KMS-11 (cell line): ENCODE data around the gene NUDT21.

Experiments
- H2AFZ ChIP-seq: fragments of 200-600 bp; sonication (generic); 2 replicates; pipeline ENCODE4 v1.6.1; 2016; ENCODE audit warnings: antibody characterized with exemption, mixed run types, low read depth
- H3K27ac ChIP-seq: fragments of 200-600 bp; sonication (generic); 2 replicates; pipeline ENCODE4 v1.6.1; 2016; ENCODE audit warnings: mild to moderate bottlenecking, mixed run types
- H3K27me3 ChIP-seq: fragments of 200-600 bp; sonication (generic); 2 replicates; pipeline ENCODE4 v1.6.1; 2017; ENCODE audit warnings: mild to moderate bottlenecking, low read depth, mixed run types, moderate library complexity; ENCODE audit not compliant: insufficient read depth
- H3K36me3 ChIP-seq: fragments of 200-600 bp; sonication (generic); 2 replicates; pipeline ENCODE4 v1.6.1; 2017; ENCODE audit warnings: mild to moderate bottlenecking, mixed run types; ENCODE audit not compliant: insufficient read depth
- H3K4me1 ChIP-seq: fragments of 200-600 bp; sonication (generic); 2 replicates; pipeline ENCODE4 v1.6.1; 2016; ENCODE audit warnings: mild to moderate bottlenecking, low read depth, mixed run types; ENCODE audit not compliant: poor library complexity, severe bottlenecking
- H3K4me2 ChIP-seq: fragments of 200-600 bp; sonication (generic); 2 replicates; pipeline ENCODE4 v1.7.0; 2016; ENCODE audit warnings: mild to moderate bottlenecking, mixed run types
- H3K4me3 ChIP-seq: fragments of 200-600 bp; sonication (generic); IDR thresholded peaks from 2 replicates; pipeline ENCODE4 v1.6.1; 2017; ENCODE audit warnings: low read depth, low read length, mixed read lengths; ENCODE audit not compliant: insufficient read depth
- H3K79me2 ChIP-seq: fragments of 200-600 bp; sonication (generic); 2 replicates; pipeline ENCODE4 v1.6.1; 2016; ENCODE audit warnings: low read depth, mixed run types; ENCODE audit not compliant: insufficient read depth
- H3K9ac ChIP-seq: fragments of 200-600 bp; sonication (generic); 2 replicates; pipeline ENCODE4 v1.6.1; 2016; ENCODE audit warnings: mild to moderate bottlenecking, mixed run types
- H4K20me1 ChIP-seq: fragments of 200-600 bp; sonication (generic); 2 replicates; pipeline ENCODE4 v1.6.1; 2016; ENCODE audit warnings: mild to moderate bottlenecking, mixed run types; ENCODE audit not compliant: insufficient read depth
- CTCF ChIP-seq: fragments of 200-600 bp; sonication (generic); conservative IDR thresholded peaks from 2 replicates; pipeline ENCODE4 v1.6.1; 2017; ENCODE audit warnings: low read depth, mild to moderate bottlenecking, antibody characterized with exemption, low read length, moderate library complexity, mixed read lengths

Gene NUDT21

GRCh38 chr16:56460101-56460500 is 9.0 kb upstream of the NUDT21 start:
- Histone ChIP-seq H3K4me1 (no peaks in the 10 kb centered on the region), H3K4me3 (no peak overlapping the region), H2AFZ (no peak overlapping the region), H4K20me1 (no peaks in the 10 kb centered on the region), H3K27me3 (no peaks in the 10 kb centered on the region), H3K36me3 (no peaks in the 10 kb centered on the region), H3K9ac (no peak overlapping the region), H3K79me2 (0 out of 2 replicates have a peak, but pooled peaks cover 7% of the 10 kb centered on the region), H3K4me2 (no peak overlapping the region), H3K27ac (no peak overlapping the region)
- no peak for TF ChIP-seq CTCF

- Histone ChIP-seq H3K4me3 (no peak overlapping the region), H2AFZ (no peak overlapping the region), H3K79me2 (peaks cover 19% of the 10 kb centered on the region), H3K4me1 (peaks cover 6% of the 10 kb centered on the region), H3K4me2 (no peak overlapping the region), H3K27me3 (no peaks in the 10 kb centered on the region), H3K9ac (no peak overlapping the region), H3K27ac (no peak overlapping the region), H3K36me3 (no peaks in the 10 kb centered on the region), H4K20me1 (no peaks in the 10 kb centered on the region)
- no peak for TF ChIP-seq CTCF
These were observed 6.9 kb upstream of the NUDT21 start for GRCh38 chr16:56457927-56458470.

DNA sequence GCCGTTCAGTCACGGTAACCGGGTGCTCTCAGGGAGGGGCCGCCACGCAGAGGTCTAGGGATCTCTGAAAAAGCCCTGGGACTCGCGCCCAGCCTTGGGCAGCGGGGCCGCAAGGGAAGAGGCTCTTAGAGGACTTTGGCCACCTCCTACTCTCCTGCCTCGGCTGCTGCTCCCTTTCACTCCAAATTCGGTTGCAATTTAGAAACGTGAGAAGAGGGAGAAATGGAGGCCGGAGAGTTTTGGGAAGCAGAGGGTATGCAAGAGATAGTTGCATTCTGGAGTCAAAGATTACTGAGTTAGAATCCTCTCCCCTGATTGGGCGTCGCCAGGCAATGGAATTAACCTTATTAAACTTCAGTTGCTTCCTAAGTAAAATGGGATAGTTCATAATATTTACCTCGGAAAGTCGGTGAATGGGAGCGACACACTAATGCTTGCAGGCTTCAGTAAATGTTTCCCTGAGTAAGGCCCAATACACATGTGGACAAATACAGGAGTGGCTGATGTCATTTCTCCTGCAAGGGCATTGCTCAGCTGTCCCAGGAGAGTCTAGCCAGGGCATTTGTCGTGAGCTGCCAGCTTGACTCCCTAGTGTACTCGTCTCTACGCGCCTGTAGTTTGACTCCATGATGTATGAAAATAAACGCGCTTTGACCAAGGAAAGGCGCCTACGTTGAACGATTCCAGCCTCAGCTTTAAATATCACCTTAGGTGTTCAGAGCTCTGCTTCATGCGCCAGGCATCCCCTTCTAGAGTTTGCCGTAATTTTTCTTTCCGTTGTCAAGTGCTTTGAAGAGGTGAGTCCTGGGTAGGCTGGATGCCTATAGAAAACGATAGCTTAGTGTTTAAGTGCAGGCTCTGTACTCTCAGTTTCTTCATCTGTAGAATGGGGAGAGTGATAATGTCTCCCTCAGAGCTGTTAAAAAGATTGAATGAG is 889 bp upstream of the NUDT21 start:
- H2AFZ ChIP-seq, result peak overlapping the region; percentile 60

More for the DNA sequence above, 889 bp upstream of the NUDT21 start:
- Histone ChIP-seq H3K36me3 (no peaks in the 10 kb centered on the region), H3K4me2 (peak overlapping the region; percentile 90), H3K9ac (peak overlapping the region; percentile 70; the same call in 1 of the 2 replicates), H3K79me2 (peaks cover 78% of the 10 kb centered on the region), H3K4me3 (no peak overlapping the region), H4K20me1 (no peaks in the 10 kb centered on the region; the same call in 1 of the 2 replicates), H3K4me1 (peaks cover 38% of the 10 kb centered on the region), H3K27me3 (no peaks in the 10 kb centered on the region), H3K27ac (peak overlapping the region; percentile 54)
- no peak for TF ChIP-seq CTCF
